GM12878 (cell line): ENCODE data around the gene CD52. TPM values are rescaled to one million over a fixed set of nuclear protein-coding genes. Genes with fewer than 3 reads are reported as not detected.

Experiments
- ATAC-seq: fragments of 200-7000 bp; cut with Tn5 transposase; 3 replicates; pipeline ENCODE4 v1.9.1; 2020; ENCODE audit warnings: mild to moderate bottlenecking, moderate library complexity
- BruUV-seq: library from RNA; stranded (reverse); fragments of 400-500 nt; replicated peaks from 2 replicates; lab custom pipeline; 2021; lab: Mats Ljungman, UMichigan
- CTCF ChIA-PET: fragments of 300-600 bp; sonication (Branson Sonifier 250); formaldehyde crosslinking; extraction: SDS; loops from one replicate; lab custom pipeline; 2021; ENCODE audit warnings: inconsistent platforms; lab: Yijun Ruan, JAX
- POLR2A ChIA-PET: fragments of 350-600 bp; formaldehyde crosslinking; extraction: SDS; loops from one replicate; lab custom pipeline; 2021; ENCODE audit warnings: inconsistent platforms; lab: Charles Lee
- RAD21 ChIA-PET: fragments of 300-600 bp; sonication (Branson Sonifier 250); formaldehyde crosslinking; loops from one replicate; lab custom pipeline; 2023; ENCODE audit warnings: antibody characterized with exemption; ENCODE audit not compliant: unreplicated experiment; lab: Charles Lee
- SMC1A ChIA-PET: fragments of 300-600 bp; sonication (Branson Sonifier 250); formaldehyde crosslinking; loops from one replicate; lab custom pipeline; 2023; ENCODE audit not compliant: unreplicated experiment, uncharacterized antibody; lab: Charles Lee
- DNase-seq: peaks from one replicate; pipeline ENCODE4 v3.0.0-alpha.2; 2011; ENCODE audit warnings: low read depth, low spot score
- FAIRE-seq: peaks from 3 replicates; lab custom pipeline; 2011; peaks lifted over from hg19 to GRCh38; lab: Jason Lieb, UNC
- H2AFZ ChIP-seq: 2 replicates; pipeline ENCODE4 v1.6.0; 2011; ENCODE audit warnings: low read depth, low read length, control low read depth; ENCODE audit not compliant: control insufficient read depth
- H3K27ac ChIP-seq: 2 replicates; pipeline ENCODE4 v1.5.1; 2011; ENCODE audit warnings: control low read depth; ENCODE audit not compliant: control insufficient read depth, insufficient read depth
- H3K27me3 ChIP-seq, 2 experiments: replicated peaks in 1 of 2; 2 replicates each; pipeline versions ENCODE4 v1.6.0 to v1.6.1; 2011; ENCODE audit warnings: low read length in 1 of 2; ENCODE audit not compliant: control insufficient read depth in 2 of 2, insufficient read depth in 2 of 2
- H3K36me3 ChIP-seq, 2 experiments: 2 replicates each; pipeline ENCODE4 v1.5.1; 2011; ENCODE audit warnings: low read length in 1 of 2; ENCODE audit not compliant: control insufficient read depth in 2 of 2, insufficient read depth in 2 of 2
- H3K4me1 ChIP-seq: 2 replicates; pipeline ENCODE4 v1.6.1; 2011; ENCODE audit warnings: mild to moderate bottlenecking, low read length, moderate library complexity, mixed read lengths; ENCODE audit not compliant: control insufficient read depth, insufficient read depth
- H3K4me2 ChIP-seq: 2 replicates; pipeline ENCODE4 v1.6.0; 2011; ENCODE audit warnings: control low read depth; ENCODE audit not compliant: control insufficient read depth, insufficient read depth
- H3K4me3 ChIP-seq: fragments of 200-600 bp; sonication (generic); 2 replicates; pipeline ENCODE4 v1.5.1; 2016
- H3K79me2 ChIP-seq: 2 replicates; pipeline ENCODE4 v1.6.0; 2011; ENCODE audit warnings: low read length; ENCODE audit not compliant: control insufficient read depth, insufficient read depth
- H3K9ac ChIP-seq: 2 replicates; pipeline ENCODE4 v1.8.0; 2011; ENCODE audit warnings: low read length, control low read depth, mixed read lengths; ENCODE audit not compliant: control insufficient read depth, insufficient read depth
- H3K9me3 ChIP-seq: replicated peaks from 3 replicates; pipeline ENCODE4 v1.5.1; 2011; ENCODE audit warnings: mild to moderate bottlenecking, low read length; ENCODE audit not compliant: control insufficient read depth, insufficient read depth
- H4K20me1 ChIP-seq: 2 replicates; pipeline ENCODE4 v1.6.0; 2011; ENCODE audit not compliant: control insufficient read depth, insufficient read depth
- CHD1 ChIP-seq: IDR thresholded peaks from 2 replicates; pipeline ENCODE4 v1.6.1; 2012; ENCODE audit warnings: low read depth, low read length, improper control_type of control experiment
- CHD4 ChIP-seq: fragments of 200-600 bp; sonication (generic); IDR thresholded peaks from 2 replicates; pipeline ENCODE4 v1.6.1; 2016; ENCODE audit warnings: mild to moderate bottlenecking
- DPF2 ChIP-seq: fragments of 450-650 bp; IDR thresholded peaks from 2 replicates; pipeline ENCODE4 v1.6.1; 2017; ENCODE audit warnings: mild to moderate bottlenecking
- FOS ChIP-seq: IDR thresholded peaks from 3 replicates; pipeline ENCODE4 v1.6.1; 2011; ENCODE audit warnings: borderline replicate concordance; ENCODE audit not compliant: insufficient read length; ENCODE audit errors: extremely low read depth
- JUNB ChIP-seq: IDR thresholded peaks from 2 replicates; pipeline ENCODE4 v1.6.1; 2016; ENCODE audit warnings: antibody characterized with exemption, mild to moderate bottlenecking
- NBN ChIP-seq: fragments of 450-650 bp; IDR thresholded peaks from 2 replicates; pipeline ENCODE4 v1.6.1; 2016
- RELB ChIP-seq: fragments of 450-650 bp; IDR thresholded peaks from 2 replicates; pipeline ENCODE4 v1.6.1; 2017; ENCODE audit warnings: low read depth, mild to moderate bottlenecking, moderate library complexity
- SMAD1 ChIP-seq: fragments of 450-650 bp; IDR thresholded peaks from 2 replicates; pipeline ENCODE4 v1.6.1; 2018; ENCODE audit warnings: mild to moderate bottlenecking, low read depth; ENCODE audit not compliant: partially characterized antibody
- SRF ChIP-seq, 2 experiments: IDR thresholded peaks; 2 replicates each; pipeline ENCODE4 v1.6.1; 2011; ENCODE audit warnings: low read depth in 2 of 2, low read length in 2 of 2, mild to moderate bottlenecking in 1 of 2, moderate library complexity in 1 of 2
- SUPT20H ChIP-seq: IDR thresholded peaks from 2 replicates; pipeline ENCODE4 v1.6.1; 2011; ENCODE audit warnings: low read depth, mild to moderate bottlenecking, low read length, moderate library complexity, borderline replicate concordance; ENCODE audit not compliant: control insufficient read depth
- SUZ12 ChIP-seq: fragments of 200-600 bp; sonication (generic); IDR thresholded peaks from one replicate; pipeline ENCODE4 v1.6.1; 2018; ENCODE audit warnings: antibody characterized with exemption, mild to moderate bottlenecking; ENCODE audit not compliant: unreplicated experiment
- WRNIP1 ChIP-seq: IDR thresholded peaks from 2 replicates; pipeline ENCODE4 v1.6.1; 2011; ENCODE audit warnings: low read depth, low read length, improper control_type of control experiment, borderline replicate concordance
- ZNF622 ChIP-seq: fragments of 450-650 bp; IDR thresholded peaks from 2 replicates; pipeline ENCODE4 v1.6.1; 2017; ENCODE audit warnings: mild to moderate bottlenecking, inconsistent platforms
- WGBS: methylation state at CpG from one replicate; pipeline ENCODE4 v1.1.6; 2016; ENCODE audit warnings: low lambda C conversion rate; ENCODE audit not compliant: insufficient replicate concordance, insufficient coverage; ENCODE audit errors: missing lambda C conversion rate; 5-methylcytosine and 5-hydroxymethylcytosine counted together
- in situ Hi-C: fragments of 300-500 bp; cut with MboI; formaldehyde crosslinking; loops from 9 replicates; pipeline ENCODE4 v1.14.3; 2018; ENCODE audit warnings: mixed read lengths
- intact Hi-C: fragments of 100-400 bp; cut with micrococcal nuclease; formaldehyde crosslinking; loops from one replicate; pipeline ENCODE4 v1.14.2; 2022; ENCODE audit not compliant: unreplicated experiment
- polyA plus RNA-seq, 11 experiments: library from polyadenylated mRNA; depleted of rRNA in 4 of 11; unstranded in 6 of 11; stranded (reverse) in 5 of 11; fragments of >200 nt; fragmentation: Nextera tagmentation in 4 of 11; fragmentation: Illumina TruSeq in 1 of 11; extraction: Ambion mirVana in 4 of 11; extraction: Trizol in 1 of 11; gene quantifications; 1 replicate in 1 of 11; 2 replicates in 10 of 11; pipeline versions ENCODE4 v1.2.1 to v1.2.3, GENCODE V29; 2011 to 2016; ENCODE audit warnings: inconsistent platforms in 2 of 11, missing spikeins in 2 of 11, low read depth in 1 of 11
- total RNA-seq, 4 experiments: library from RNA; depleted of rRNA in 3 of 4; stranded (reverse); fragments of >200 nt in 3 of 4; fragmentation: Illumina TruSeq in 1 of 4; extraction: Trizol in 1 of 4; gene quantifications; 2 replicates each; pipeline versions ENCODE4 v1.2.1 to v1.2.3, GENCODE V29; 2013 to 2021
- TF ChIP-seq, protein P1 (sequence below): fragments of 450-650 bp; IDR thresholded peaks from 2 replicates; pipeline ENCODE4 v1.6.1; 2017; ENCODE audit warnings: mild to moderate bottlenecking, low read depth, inconsistent platforms; ENCODE audit not compliant: poor library complexity, severe bottlenecking

Gene CD52
- total and polyA plus RNA-seq, 10 of the 15 experiments (the other 5 are each of a cell fraction or from before 2014, with no cell fraction given), result 237 to 2,736 (median 532) TPM

- TF ChIP-seq RELB (0 out of 2 replicates have a peak, but pooled peaks have one; percentile 15), JUNB (no peak), SMAD1 (peak; percentile 37), WRNIP1 (no peak), SUZ12 (no peak), CHD1 (no peak), SRF (IDR thresholded peaks at IDR 0.05; ENCODE audit: low read depth in 2 of 2, low read length in 2 of 2) (0 out of 4 replicates have a peak, but pooled peaks of 1 of the 2 experiments have one; percentile 32)
Observed at GRCh38 chr1:26317612-26318337, at the start of gene CD52 (continued).

- SMC1A ChIA-PET, result no interaction called here
- POLR2A ChIA-PET, result no interaction called here
- DNase-seq, result no peak
- BruUV-seq, result no TSS peak
- no peaks in the 10 kb centered on the region for H3K27me3 ChIP-seq
- no peak for FAIRE-seq
- H3K9ac ChIP-seq, result no peak overlapping the region
- no peaks in the 10 kb centered on the region for H3K4me1 ChIP-seq
- RAD21 ChIA-PET, result interaction anchor here (0.9 kb wide), 1 partner anchor 53 kb away, joined by 4 read pairs; no protein-coding TSS in a partner anchor
- H3K4me2 ChIP-seq, result no peak overlapping the region
- CTCF ChIA-PET, result interaction anchor here (1.7 kb wide), 1 partner anchor 53 kb away, joined by 6 read pairs; no protein-coding TSS in a partner anchor
- no peak for ATAC-seq
- 100% methylated on average over 9 of the region's 9 CpGs for WGBS
- H2AFZ ChIP-seq, result no peak overlapping the region
- H3K36me3 ChIP-seq, result peaks cover 11 to 17% of the 10 kb centered on the region in 2 experiments
- no peaks in the 10 kb centered on the region for H3K79me2 ChIP-seq
- in situ Hi-C loops (no loop called here), intact Hi-C loops (no loop called here)
- H4K20me1 ChIP-seq, result no peaks in the 10 kb centered on the region
- no peak overlapping the region for H3K4me3 ChIP-seq
- H3K27ac ChIP-seq, result no peak overlapping the region
- peaks cover 6% of the 10 kb centered on the region; the same call in 2 of the 3 replicates for H3K9me3 ChIP-seq
- TF ChIP-seq SUPT20H, result no peak
- TF ChIP-seq CHD4, result no peak
- TF ChIP-seq, protein P1, sequence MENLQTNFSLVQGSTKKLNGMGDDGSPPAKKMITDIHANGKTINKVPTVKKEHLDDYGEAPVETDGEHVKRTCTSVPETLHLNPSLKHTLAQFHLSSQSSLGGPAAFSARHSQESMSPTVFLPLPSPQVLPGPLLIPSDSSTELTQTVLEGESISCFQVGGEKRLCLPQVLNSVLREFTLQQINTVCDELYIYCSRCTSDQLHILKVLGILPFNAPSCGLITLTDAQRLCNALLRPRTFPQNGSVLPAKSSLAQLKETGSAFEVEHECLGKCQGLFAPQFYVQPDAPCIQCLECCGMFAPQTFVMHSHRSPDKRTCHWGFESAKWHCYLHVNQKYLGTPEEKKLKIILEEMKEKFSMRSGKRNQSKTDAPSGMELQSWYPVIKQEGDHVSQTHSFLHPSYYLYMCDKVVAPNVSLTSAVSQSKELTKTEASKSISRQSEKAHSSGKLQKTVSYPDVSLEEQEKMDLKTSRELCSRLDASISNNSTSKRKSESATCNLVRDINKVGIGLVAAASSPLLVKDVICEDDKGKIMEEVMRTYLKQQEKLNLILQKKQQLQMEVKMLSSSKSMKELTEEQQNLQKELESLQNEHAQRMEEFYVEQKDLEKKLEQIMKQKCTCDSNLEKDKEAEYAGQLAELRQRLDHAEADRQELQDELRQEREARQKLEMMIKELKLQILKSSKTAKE, result no peak
- TF ChIP-seq NBN, result no peak
- no peak for TF ChIP-seq ZNF622
- TF ChIP-seq RELB, result no peak
- TF ChIP-seq DPF2, result no peak
- no peak for TF ChIP-seq FOS
Observed at GRCh38 chr1:26268290-26269197, 49.2 kb upstream of the CD52 start.
